Glutamatergic neuron (in vitro differentiated cells): ENCODE data around the gene SH3BP5L. TPM values are rescaled to one million over a fixed set of nuclear protein-coding genes. Genes with fewer than 3 reads are reported as not detected.

ENCODE experiments used
- DNase-seq: peaks from one replicate; pipeline ENCODE4 v3.0.0; 2022
- H3K27ac Mint-ChIP-seq: one replicate; pipeline ENCODE4 v1.8.0; 2020; ENCODE audit warnings: mild to moderate bottlenecking, mixed read lengths, inconsistent platforms; ENCODE audit not compliant: unreplicated experiment
- H3K27me3 Mint-ChIP-seq: one replicate; pipeline ENCODE4 v1.8.0; 2020; ENCODE audit warnings: mild to moderate bottlenecking, moderate library complexity, mixed read lengths, inconsistent platforms; ENCODE audit not compliant: unreplicated experiment
- H3K36me3 Mint-ChIP-seq: one replicate; pipeline ENCODE4 v1.8.0; 2020; ENCODE audit warnings: mild to moderate bottlenecking, mixed read lengths, inconsistent platforms; ENCODE audit not compliant: unreplicated experiment
- H3K4me1 Mint-ChIP-seq: one replicate; pipeline ENCODE4 v1.8.0; 2020; ENCODE audit warnings: mild to moderate bottlenecking, low read depth, mixed read lengths, inconsistent platforms; ENCODE audit not compliant: unreplicated experiment
- H3K4me3 Mint-ChIP-seq: one replicate; pipeline ENCODE4 v1.8.0; 2020; ENCODE audit warnings: mild to moderate bottlenecking, mixed read lengths, inconsistent platforms; ENCODE audit not compliant: unreplicated experiment
- H3K9me3 Mint-ChIP-seq: one replicate; pipeline ENCODE4 v1.8.0; 2020; ENCODE audit warnings: mild to moderate bottlenecking, moderate library complexity, mixed read lengths, inconsistent platforms; ENCODE audit not compliant: unreplicated experiment
- total RNA-seq: library from RNA; stranded (reverse); fragmentation: NEBNext Ultra II Directional; extraction: Animal tissue kit (Norgen Biotek cat#: 25700); gene quantifications from one replicate; pipeline ENCODE4 v1.2.1, GENCODE V29; 2021; ENCODE audit not compliant: unreplicated experiment
- TF ChIP-seq, protein P1 (sequence below): fragments of 200-600 bp; sonication (generic); IDR thresholded peaks from one replicate; pipeline ENCODE4 v1.5.0; 2021; ENCODE audit not compliant: partially characterized antibody, unreplicated experiment

The SH3BP5L gene
- total RNA-seq, 1 donor from 2014 or later = 74.0 TPM

DNA sequence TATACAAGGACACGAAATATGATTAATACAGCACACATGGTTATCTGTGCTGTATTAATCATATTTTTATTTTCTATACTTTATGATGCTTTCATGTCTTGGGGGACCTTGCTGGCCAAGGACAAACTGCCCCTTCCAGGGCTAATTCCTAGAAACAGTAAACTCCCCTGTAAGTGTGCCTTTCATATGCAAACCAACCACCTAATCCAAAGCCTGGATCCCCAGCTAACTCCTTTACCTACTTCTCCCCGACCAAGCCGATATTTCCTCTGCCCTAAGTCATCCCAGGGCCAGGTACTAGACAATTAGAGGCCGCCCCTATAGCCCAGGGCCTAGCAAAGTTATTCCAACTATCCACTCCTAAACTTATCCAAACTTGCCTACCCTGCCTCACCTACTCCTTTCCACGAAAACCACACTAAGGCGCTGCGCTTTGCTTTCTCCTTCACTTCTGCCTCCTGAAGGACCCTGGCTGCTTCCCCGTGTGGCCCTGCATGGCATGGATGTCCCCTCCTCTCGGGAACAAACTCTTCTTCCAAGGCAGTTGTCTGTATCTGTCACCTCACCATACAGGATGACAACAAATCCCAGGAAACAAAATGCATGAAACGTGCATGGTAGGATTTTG lies 10.2 kb downstream of the SH3BP5L start:
- peaks cover 5% of the 10 kb centered on the region for H3K27me3 Mint-ChIP-seq
- H3K4me3 Mint-ChIP-seq = no peak overlapping the region
- no peak for DNase-seq
- H3K36me3 Mint-ChIP-seq = peaks cover 6% of the 10 kb centered on the region
- peaks cover 4% of the 10 kb centered on the region for H3K4me1 Mint-ChIP-seq
- TF ChIP-seq, protein P1, sequence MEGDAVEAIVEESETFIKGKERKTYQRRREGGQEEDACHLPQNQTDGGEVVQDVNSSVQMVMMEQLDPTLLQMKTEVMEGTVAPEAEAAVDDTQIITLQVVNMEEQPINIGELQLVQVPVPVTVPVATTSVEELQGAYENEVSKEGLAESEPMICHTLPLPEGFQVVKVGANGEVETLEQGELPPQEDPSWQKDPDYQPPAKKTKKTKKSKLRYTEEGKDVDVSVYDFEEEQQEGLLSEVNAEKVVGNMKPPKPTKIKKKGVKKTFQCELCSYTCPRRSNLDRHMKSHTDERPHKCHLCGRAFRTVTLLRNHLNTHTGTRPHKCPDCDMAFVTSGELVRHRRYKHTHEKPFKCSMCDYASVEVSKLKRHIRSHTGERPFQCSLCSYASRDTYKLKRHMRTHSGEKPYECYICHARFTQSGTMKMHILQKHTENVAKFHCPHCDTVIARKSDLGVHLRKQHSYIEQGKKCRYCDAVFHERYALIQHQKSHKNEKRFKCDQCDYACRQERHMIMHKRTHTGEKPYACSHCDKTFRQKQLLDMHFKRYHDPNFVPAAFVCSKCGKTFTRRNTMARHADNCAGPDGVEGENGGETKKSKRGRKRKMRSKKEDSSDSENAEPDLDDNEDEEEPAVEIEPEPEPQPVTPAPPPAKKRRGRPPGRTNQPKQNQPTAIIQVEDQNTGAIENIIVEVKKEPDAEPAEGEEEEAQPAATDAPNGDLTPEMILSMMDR = no peak
- H3K9me3 Mint-ChIP-seq = peaks cover 3% of the 10 kb centered on the region
- H3K27ac Mint-ChIP-seq = no peak overlapping the region

DNA sequence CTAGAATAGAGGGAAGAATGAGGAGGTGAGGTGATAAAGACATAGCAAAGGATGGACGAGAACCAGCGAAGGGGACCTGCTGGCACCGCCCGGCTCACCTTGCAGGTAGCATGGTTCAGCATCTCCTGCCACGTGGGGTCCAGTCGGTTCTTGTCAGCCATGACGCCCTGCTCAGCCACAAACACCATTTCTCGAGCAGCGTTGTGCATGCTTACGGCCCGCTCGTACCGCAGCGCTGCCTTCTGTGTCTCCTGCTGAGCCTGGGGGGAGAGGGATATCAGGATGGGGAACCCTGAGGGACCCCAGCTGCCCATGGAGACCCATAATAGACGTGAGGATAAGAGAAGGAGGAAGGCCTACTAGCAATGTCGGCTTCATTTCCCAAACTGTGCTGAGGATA lies 11.4 kb downstream of the SH3BP5L start:
- Mint-ChIP-seq H3K27ac (no peak overlapping the region), H3K4me3 (no peak overlapping the region), H3K4me1 (no peaks in the 10 kb centered on the region), H3K27me3 (peaks cover 10% of the 10 kb centered on the region), H3K36me3 (peaks cover 6% of the 10 kb centered on the region), H3K9me3 (peaks cover 3% of the 10 kb centered on the region)
- TF ChIP-seq, protein P1 = no peak
- DNase-seq = no peak

- peaks cover 3% of the 10 kb centered on the region for H3K9me3 Mint-ChIP-seq
- H3K36me3 Mint-ChIP-seq = peaks cover 6% of the 10 kb centered on the region
- H3K27ac Mint-ChIP-seq = no peak overlapping the region
- no peak for DNase-seq
- H3K4me3 Mint-ChIP-seq = no peak overlapping the region
- peaks cover 10% of the 10 kb centered on the region for H3K27me3 Mint-ChIP-seq
- TF ChIP-seq, protein P1 = no peak
- no peaks in the 10 kb centered on the region for H3K4me1 Mint-ChIP-seq
Measured at GRCh38 chr1:248813546-248813945, 12.2 kb downstream of the SH3BP5L start.

GRCh38 chr1:248812736-248813425 lies 12.8 kb downstream of the SH3BP5L start:
- Mint-ChIP-seq H3K4me1 (no peaks in the 10 kb centered on the region), H3K9me3 (peaks cover 3% of the 10 kb centered on the region), H3K4me3 (no peak overlapping the region), H3K36me3 (peaks cover 6% of the 10 kb centered on the region), H3K27ac (peak overlapping the region; percentile 8), H3K27me3 (peaks cover 10% of the 10 kb centered on the region)
- TF ChIP-seq, protein P1 = no peak
- DNase-seq = no peak
